ENCODE measurements around the gene AUTS2.

AUTS2 gene

DNA sequence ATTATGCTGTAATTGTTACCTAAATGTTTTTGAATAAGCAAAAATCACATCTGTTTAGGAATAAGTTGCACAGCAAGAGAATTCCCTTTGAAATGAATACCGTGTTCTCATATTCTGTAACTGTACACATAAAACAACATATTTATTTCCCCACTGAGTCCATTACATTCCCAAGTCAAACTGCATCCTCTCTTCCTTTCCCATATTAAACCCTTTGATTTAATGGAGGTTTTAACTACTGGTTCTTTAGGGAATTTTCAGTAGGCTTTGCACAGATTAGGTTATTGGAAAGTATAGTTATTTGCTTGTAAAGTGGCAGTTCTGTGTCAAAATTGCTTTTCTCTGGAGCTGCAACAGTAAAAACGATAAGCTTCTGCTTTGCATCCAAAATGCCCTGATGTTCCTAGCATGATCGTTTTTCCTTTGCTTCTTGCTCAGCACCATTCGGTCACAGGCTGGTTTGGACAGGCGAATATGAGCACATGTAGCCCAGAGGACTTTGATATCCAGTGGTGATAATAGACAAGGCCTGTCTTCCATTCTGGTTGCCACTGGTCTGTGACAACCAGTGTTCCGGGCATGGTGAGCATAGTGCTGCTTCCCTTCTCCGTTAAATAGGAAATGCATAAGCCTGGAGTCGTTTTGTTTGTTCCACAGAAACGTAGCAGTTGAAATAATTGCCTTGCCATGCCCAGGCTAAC, 696.1 kb downstream of the AUTS2 start:
- DNase-seq (ENCODE audit: low read depth, low spot score) = no peak
- POLR2A ChIA-PET = no interaction called here
- TF ChIP-seq, protein P1, sequence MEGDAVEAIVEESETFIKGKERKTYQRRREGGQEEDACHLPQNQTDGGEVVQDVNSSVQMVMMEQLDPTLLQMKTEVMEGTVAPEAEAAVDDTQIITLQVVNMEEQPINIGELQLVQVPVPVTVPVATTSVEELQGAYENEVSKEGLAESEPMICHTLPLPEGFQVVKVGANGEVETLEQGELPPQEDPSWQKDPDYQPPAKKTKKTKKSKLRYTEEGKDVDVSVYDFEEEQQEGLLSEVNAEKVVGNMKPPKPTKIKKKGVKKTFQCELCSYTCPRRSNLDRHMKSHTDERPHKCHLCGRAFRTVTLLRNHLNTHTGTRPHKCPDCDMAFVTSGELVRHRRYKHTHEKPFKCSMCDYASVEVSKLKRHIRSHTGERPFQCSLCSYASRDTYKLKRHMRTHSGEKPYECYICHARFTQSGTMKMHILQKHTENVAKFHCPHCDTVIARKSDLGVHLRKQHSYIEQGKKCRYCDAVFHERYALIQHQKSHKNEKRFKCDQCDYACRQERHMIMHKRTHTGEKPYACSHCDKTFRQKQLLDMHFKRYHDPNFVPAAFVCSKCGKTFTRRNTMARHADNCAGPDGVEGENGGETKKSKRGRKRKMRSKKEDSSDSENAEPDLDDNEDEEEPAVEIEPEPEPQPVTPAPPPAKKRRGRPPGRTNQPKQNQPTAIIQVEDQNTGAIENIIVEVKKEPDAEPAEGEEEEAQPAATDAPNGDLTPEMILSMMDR (IDR thresholded peaks at IDR 0.05; ENCODE audit: insufficient read depth, low read length, missing control alignments) = no peak
- H3K4me3 ChIP-seq (ENCODE audit: low read depth, low read length) = no peak overlapping the region
- CTCF ChIA-PET = no interaction called here

DNA sequence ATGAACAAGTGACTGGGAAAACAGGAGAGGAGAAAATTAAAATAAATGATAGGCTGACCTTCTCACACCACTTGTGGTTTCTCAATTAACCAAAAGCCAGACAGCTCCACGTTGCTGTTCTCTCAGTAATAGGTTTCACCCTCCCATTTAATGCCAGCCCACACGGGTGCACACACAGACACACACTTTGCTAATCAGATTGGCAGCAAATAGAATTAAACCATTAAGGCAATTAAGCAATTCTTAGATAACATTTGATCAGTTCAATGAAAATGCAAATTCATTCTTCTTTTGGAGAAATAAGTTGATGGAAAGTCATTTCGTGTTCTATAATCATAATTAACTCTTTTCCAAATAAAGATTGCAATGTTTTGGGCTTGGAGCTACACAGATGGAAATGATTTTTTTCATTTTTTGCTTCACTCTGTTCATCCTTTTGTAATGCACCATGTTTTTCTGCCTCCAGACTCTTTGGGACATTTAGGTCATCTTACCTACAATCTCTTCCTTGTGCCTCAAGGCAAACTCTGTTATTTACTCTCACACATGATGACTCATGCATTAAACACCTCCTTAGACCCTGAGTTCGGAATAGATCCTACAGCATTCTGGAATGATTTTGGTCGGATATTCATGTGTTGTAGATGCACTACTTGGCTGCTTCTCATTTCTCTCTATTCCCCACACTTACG, 700.7 kb downstream of the AUTS2 start:
- TF ChIP-seq, protein P1 (IDR thresholded peaks at IDR 0.05; ENCODE audit: insufficient read depth, low read length, missing control alignments) = no peak
- no peak for DNase-seq (ENCODE audit: low read depth, low spot score)
- ChIA-PET POLR2A (no interaction called here), CTCF (no interaction called here)
- H3K4me3 ChIP-seq (ENCODE audit: low read depth, low read length) = no peak overlapping the region

DNA sequence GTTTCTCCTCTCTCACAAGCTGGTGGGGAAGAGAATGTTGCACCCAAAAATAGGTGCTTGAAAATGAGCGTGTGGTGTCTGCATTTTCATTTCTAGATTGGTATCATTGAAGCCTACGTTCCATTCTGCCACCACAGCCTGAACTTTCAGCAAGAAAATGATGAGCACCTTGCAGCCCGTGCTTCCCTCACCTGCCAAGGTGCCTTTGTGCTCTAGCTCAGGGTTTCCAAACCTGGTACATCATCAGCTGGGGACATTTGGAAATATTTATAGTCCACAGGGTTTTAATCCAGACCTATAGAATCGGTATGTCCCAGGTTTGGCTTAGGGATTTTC, 701.2 kb downstream of the AUTS2 start:
- ChIA-PET CTCF (no interaction called here), POLR2A (no interaction called here)
- DNase-seq (ENCODE audit: low read depth, low spot score) = no peak
- H3K4me3 ChIP-seq (ENCODE audit: low read depth, low read length) = no peak overlapping the region
- TF ChIP-seq, protein P1 (IDR thresholded peaks at IDR 0.05; ENCODE audit: insufficient read depth, low read length, missing control alignments) = no peak

DNA sequence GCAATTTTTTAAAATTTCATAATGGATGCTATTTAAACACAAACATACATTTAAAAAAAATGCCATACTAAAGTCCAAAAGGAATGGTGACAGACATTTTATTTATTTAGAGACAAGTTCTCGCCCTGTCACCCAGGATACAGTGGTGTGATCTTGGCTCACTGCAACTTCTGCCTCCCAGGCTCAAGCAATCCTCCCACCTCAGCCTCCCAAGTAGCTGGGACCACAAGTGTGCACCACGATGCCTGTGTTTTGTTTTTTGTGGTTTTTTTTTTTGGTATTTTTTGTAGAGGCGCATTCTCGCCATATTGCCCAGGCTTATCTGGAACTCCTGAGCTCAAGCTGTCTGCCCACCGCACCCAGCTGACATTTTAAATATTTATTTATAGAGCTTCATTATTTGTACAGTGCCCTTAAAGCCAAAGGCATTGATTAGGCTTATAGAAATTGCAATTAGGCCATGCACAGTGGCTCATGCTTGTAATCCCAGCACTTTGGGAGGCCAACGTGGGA, 703.5 kb downstream of the AUTS2 start:
- no peak for DNase-seq (ENCODE audit: low read depth, low spot score)
- ChIA-PET POLR2A (no interaction called here), CTCF (no interaction called here)
- H3K4me3 ChIP-seq (ENCODE audit: low read depth, low read length) = no peak overlapping the region
- TF ChIP-seq, protein P1 (IDR thresholded peaks at IDR 0.05; ENCODE audit: insufficient read depth, low read length, missing control alignments) = no peak

DNA sequence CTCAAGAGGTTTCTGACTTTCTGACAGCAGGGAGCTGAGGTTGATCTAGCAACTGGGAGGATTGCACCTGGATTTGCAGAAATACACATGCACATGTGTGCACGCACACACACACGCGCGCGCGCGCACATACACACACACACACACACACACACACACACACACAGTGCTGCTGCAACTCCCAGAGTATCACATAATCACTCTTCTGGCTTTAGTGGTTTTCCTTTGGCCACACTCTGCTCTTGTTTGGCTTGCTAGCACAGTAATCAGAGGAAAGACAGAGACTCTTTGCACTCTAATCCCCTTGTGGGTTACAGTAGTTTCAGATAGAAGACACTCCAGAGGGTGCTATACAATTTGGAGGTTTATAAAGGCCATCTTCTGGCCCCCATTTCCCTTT, 705.0 kb downstream of the AUTS2 start:
- TF ChIP-seq, protein P1 (IDR thresholded peaks at IDR 0.05; ENCODE audit: insufficient read depth, low read length, missing control alignments) = no peak
- POLR2A ChIA-PET = no interaction called here
- CTCF ChIA-PET = no interaction called here
- no peak for DNase-seq (ENCODE audit: low read depth, low spot score)
- H3K4me3 ChIP-seq (ENCODE audit: low read depth, low read length) = no peak overlapping the region

DNA sequence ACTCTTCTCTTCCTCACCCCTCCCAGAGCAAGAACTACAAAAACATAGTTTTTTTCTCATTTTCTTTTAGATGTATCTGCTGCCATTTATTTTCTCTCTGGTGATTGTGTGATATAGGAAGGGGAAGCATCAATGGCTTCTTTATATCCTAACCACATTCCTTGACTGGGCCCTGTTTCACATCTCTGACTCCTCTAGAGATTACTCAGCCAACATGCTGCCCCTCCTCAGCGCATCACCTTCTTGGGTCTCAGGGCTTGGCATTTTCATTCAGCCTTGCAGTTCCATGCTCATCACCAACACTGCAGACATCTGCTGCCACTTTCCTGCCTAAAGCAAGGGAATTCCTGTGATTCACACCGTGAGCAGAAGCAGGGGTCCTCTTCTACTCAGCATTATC, 705.5 kb downstream of the AUTS2 start:
- H3K4me3 ChIP-seq (ENCODE audit: low read depth, low read length) = no peak overlapping the region
- ChIA-PET POLR2A (no interaction called here), CTCF (no interaction called here)
- TF ChIP-seq, protein P1 (IDR thresholded peaks at IDR 0.05; ENCODE audit: insufficient read depth, low read length, missing control alignments) = no peak
- DNase-seq (ENCODE audit: low read depth, low spot score) = no peak
